Vagina (tissue), 2 donors: ENCODE results near the gene CASP10. TPM values are rescaled to one million over a fixed set of nuclear protein-coding genes. Genes with fewer than 3 reads are reported as not detected.
"Not testable (repeated sequence)": the region's sequence is repeated elsewhere in the genome, so short reads cannot be mapped to it uniquely, and the experiment has no call there.

Experiments used
- DNase-seq, 2 donors: peaks; one replicate each; pipeline ENCODE4 v3.0.0-alpha.2; 2017; ENCODE audit errors: extremely low spot score in 2 of 2
- H3K27ac ChIP-seq: fragments of 200-600 bp; sonication (generic); one replicate; pipeline ENCODE4 v1.5.1; 2019
- H3K27me3 ChIP-seq: fragments of 200-600 bp; sonication (generic); one replicate; pipeline ENCODE4 v1.5.1; 2019
- H3K36me3 ChIP-seq, 2 donors: fragments of 200-600 bp; sonication (generic); one replicate each; pipeline ENCODE4 v1.5.1; 2017 to 2019
- H3K4me1 ChIP-seq: fragments of 200-600 bp; sonication (generic); one replicate; pipeline ENCODE4 v1.5.1; 2019
- H3K4me3 ChIP-seq, 2 donors: fragments of 200-600 bp; sonication (generic); 1 replicate in 1 of 2; 2 replicates in 1 of 2; pipeline ENCODE4 v1.5.1; 2016 to 2019
- H3K9me3 ChIP-seq: fragments of 200-600 bp; sonication (generic); one replicate; pipeline ENCODE4 v1.5.1; 2019
- CTCF ChIP-seq, 3 experiments: fragments of 450-650 bp in 2 of 3; fragments of 200-600 bp in 1 of 3; sonication (generic) in 1 of 3; IDR thresholded peaks; one replicate each; pipeline ENCODE4 v1.5.1; 2017 to 2019; ENCODE audit warnings: antibody characterized with exemption in 3 of 3, mild to moderate bottlenecking in 2 of 3, moderate library complexity in 2 of 3
- POLR2A ChIP-seq, 2 donors: fragments of 450-650 bp; IDR thresholded peaks; one replicate each; pipeline ENCODE4 v1.6.1; 2017; ENCODE audit warnings: antibody characterized with exemption in 2 of 2, mild to moderate bottlenecking in 2 of 2, moderate library complexity in 2 of 2
- POLR2AphosphoS5 ChIP-seq, 2 donors: sonication (generic); formaldehyde crosslinking; IDR thresholded peaks; one replicate each; pipeline ENCODE4 v1.9.0; 2017; ENCODE audit warnings: antibody characterized with exemption in 2 of 2, mild to moderate bottlenecking in 2 of 2, low read depth in 1 of 2; ENCODE audit not compliant: insufficient read depth in 1 of 2
- intact Hi-C: fragments of 100-400 bp; cut with DNase I; formaldehyde crosslinking; loops from one replicate; pipeline ENCODE4 v1.15.1; 2023
- total RNA-seq: library from RNA; depleted of rRNA; stranded (reverse); fragments of >200 nt; gene quantifications from one replicate; pipeline ENCODE4 v1.2.3, GENCODE V29; 2016

Gene CASP10
- total RNA-seq, 1 donor from 2014 or later: 8.3 TPM

- no peak overlapping the region for H3K4me3 ChIP-seq
- H3K27ac ChIP-seq: peak overlapping the region; percentile 65
- intact Hi-C loops: no loop called here
- H3K4me1 ChIP-seq: peaks cover 13% of the 10 kb centered on the region
- no peaks in the 10 kb centered on the region for H3K27me3 ChIP-seq
- H3K36me3 ChIP-seq: peaks cover 7 to 81% of the 10 kb centered on the region in 2 donors
- no peaks in the 10 kb centered on the region for H3K9me3 ChIP-seq
- TF ChIP-seq POLR2AphosphoS5 (IDR thresholded peaks at IDR 0.05; ENCODE audit: insufficient read depth in 1 of 2, low read depth in 1 of 2) (no peak), CTCF (IDR thresholded peaks at IDR 0.05) (no peak), POLR2A (IDR thresholded peaks at IDR 0.05) (no peak)
- peak in 1 of 2 donors; percentile 81 for DNase-seq
Observed at GRCh38 chr2:201157694-201158093, 25.2 kb upstream of the CASP10 start.

GRCh38 chr2:201158111-201158929 is 24.6 kb upstream of the CASP10 start:
- Histone ChIP-seq H3K4me1 (peaks cover 13% of the 10 kb centered on the region), H3K27me3 (no peaks in the 10 kb centered on the region), H3K4me3 (no peak overlapping the region), H3K27ac (peak overlapping the region; percentile 65), H3K9me3 (no peaks in the 10 kb centered on the region), H3K36me3 (peaks cover 7 to 79% of the 10 kb centered on the region in 2 donors)
- DNase-seq: peak in 1 of 2 donors; percentile 79
- intact Hi-C loops: no loop called here
- TF ChIP-seq POLR2AphosphoS5 (IDR thresholded peaks at IDR 0.05; ENCODE audit: insufficient read depth in 1 of 2, low read depth in 1 of 2) (no peak), POLR2A (IDR thresholded peaks at IDR 0.05) (no peak), CTCF (IDR thresholded peaks at IDR 0.05) (peak; percentile 32 to 47 (median 32))

GRCh38 chr2:201164166-201164565 is 18.8 kb upstream of the CASP10 start:
- Histone ChIP-seq H3K4me3 (no peak overlapping the region), H3K4me1 (no peaks in the 10 kb centered on the region), H3K9me3 (no peaks in the 10 kb centered on the region), H3K27me3 (no peaks in the 10 kb centered on the region), H3K27ac (no peak overlapping the region), H3K36me3 (peaks cover 7 to 69% of the 10 kb centered on the region in 2 donors)
- intact Hi-C loops: no loop called here
- DNase-seq: no peak
- TF ChIP-seq CTCF (IDR thresholded peaks at IDR 0.05) (no peak), POLR2A (IDR thresholded peaks at IDR 0.05) (no peak), POLR2AphosphoS5 (IDR thresholded peaks at IDR 0.05; ENCODE audit: insufficient read depth in 1 of 2, low read depth in 1 of 2) (no peak)

- no peak for DNase-seq
- Histone ChIP-seq H3K4me3 (no peak overlapping the region), H3K9me3 (no peaks in the 10 kb centered on the region), H3K27ac (no peak overlapping the region), H3K36me3 (peaks cover 0 to 37% of the 10 kb centered on the region in 2 donors), H3K4me1 (no peaks in the 10 kb centered on the region), H3K27me3 (no peaks in the 10 kb centered on the region)
- intact Hi-C loops: no loop called here
- TF ChIP-seq CTCF (IDR thresholded peaks at IDR 0.05) (no peak), POLR2A (IDR thresholded peaks at IDR 0.05) (no peak), POLR2AphosphoS5 (IDR thresholded peaks at IDR 0.05; ENCODE audit: insufficient read depth in 1 of 2, low read depth in 1 of 2) (no peak)
Observed at GRCh38 chr2:201167546-201167945, 15.4 kb upstream of the CASP10 start.

GRCh38 chr2:201168496-201168895 is 14.4 kb upstream of the CASP10 start:
- peaks cover 0 to 29% of the 10 kb centered on the region in 2 donors for H3K36me3 ChIP-seq
- H3K27me3 ChIP-seq, H3K27ac ChIP-seq, intact Hi-C loops, DNase-seq, H3K4me1 ChIP-seq, H3K4me3 ChIP-seq, H3K9me3 ChIP-seq: not testable (repeated sequence)
